SK-N-SH (cell line): ENCODE results near the gene ORMDL3.

Experiments used
- EP300 ChIP-seq, 2 experiments: IDR thresholded peaks; 2 replicates each; pipeline versions ENCODE4 v1.4.0 to v1.6.1; 2012; ENCODE audit warnings: borderline replicate concordance in 1 of 2, low read depth in 1 of 2, low read length in 1 of 2
- GABPA ChIP-seq: IDR thresholded peaks from 2 replicates; pipeline ENCODE4 v1.4.0; 2012; ENCODE audit warnings: low read depth, mild to moderate bottlenecking
- MXI1 ChIP-seq: IDR thresholded peaks from 2 replicates; pipeline ENCODE4 v1.6.1; 2012; ENCODE audit warnings: mild to moderate bottlenecking, low read depth, low read length, improper control_type of control experiment
- NFIC ChIP-seq: IDR thresholded peaks from 2 replicates; pipeline ENCODE4 v1.4.0; 2012; ENCODE audit warnings: borderline replicate concordance
- POLR2AphosphoS5 ChIP-seq: IDR thresholded peaks from 2 replicates; pipeline ENCODE4 v1.6.1; 2012; ENCODE audit warnings: low read depth, low read length
- RAD21 ChIP-seq: IDR thresholded peaks from 2 replicates; pipeline ENCODE4 v1.6.1; 2012; ENCODE audit warnings: mild to moderate bottlenecking, low read length
- RCOR1 ChIP-seq: fragments of 150-350 bp; IDR thresholded peaks from 2 replicates; pipeline ENCODE4 v1.6.1; 2017; ENCODE audit warnings: antibody characterized with exemption, low read length
- TAF1 ChIP-seq: IDR thresholded peaks from 2 replicates; pipeline ENCODE4 v1.6.1; 2012; ENCODE audit warnings: low read depth, mild to moderate bottlenecking, low read length, moderate library complexity, borderline replicate concordance
- TF ChIP-seq, protein P1 (sequence below): fragments of 200-600 bp; sonication (generic); IDR thresholded peaks from 2 replicates; pipeline ENCODE4 v1.6.1; 2017; ENCODE audit warnings: antibody characterized with exemption, mild to moderate bottlenecking, moderate library complexity
- TF ChIP-seq, protein P2 (sequence below): IDR thresholded peaks from 2 replicates; pipeline ENCODE4 v1.6.1; 2012; ENCODE audit warnings: mild to moderate bottlenecking, low read depth, low read length, moderate library complexity
- TF ChIP-seq, protein P3 (sequence below): IDR thresholded peaks from 2 replicates; pipeline ENCODE4 v1.4.0; 2012; ENCODE audit warnings: low read depth, borderline replicate concordance
- TF ChIP-seq, protein P4 (sequence below): IDR thresholded peaks from 2 replicates; pipeline ENCODE4 v1.4.0; 2012; ENCODE audit warnings: low read depth

DNA sequence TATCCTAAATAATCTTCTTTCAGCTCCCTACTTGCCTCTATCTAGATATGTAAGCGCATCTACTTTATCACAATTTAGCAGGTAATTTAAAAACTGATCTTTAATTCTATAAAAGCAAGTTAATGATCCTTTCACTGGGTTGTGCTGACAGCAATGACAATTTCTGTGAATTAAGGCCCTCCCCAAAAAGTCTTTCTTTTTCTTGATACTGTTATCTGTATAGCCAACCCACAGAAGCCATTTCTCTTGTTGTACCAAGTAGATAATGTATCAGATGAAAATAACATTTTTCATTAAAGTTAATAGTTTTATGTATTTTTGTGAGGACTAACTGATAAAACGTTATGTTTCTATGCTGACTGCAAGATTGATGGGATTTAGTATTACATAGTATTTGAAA, 55.6 kb downstream of the ORMDL3 start:
- TF ChIP-seq, protein P1, sequence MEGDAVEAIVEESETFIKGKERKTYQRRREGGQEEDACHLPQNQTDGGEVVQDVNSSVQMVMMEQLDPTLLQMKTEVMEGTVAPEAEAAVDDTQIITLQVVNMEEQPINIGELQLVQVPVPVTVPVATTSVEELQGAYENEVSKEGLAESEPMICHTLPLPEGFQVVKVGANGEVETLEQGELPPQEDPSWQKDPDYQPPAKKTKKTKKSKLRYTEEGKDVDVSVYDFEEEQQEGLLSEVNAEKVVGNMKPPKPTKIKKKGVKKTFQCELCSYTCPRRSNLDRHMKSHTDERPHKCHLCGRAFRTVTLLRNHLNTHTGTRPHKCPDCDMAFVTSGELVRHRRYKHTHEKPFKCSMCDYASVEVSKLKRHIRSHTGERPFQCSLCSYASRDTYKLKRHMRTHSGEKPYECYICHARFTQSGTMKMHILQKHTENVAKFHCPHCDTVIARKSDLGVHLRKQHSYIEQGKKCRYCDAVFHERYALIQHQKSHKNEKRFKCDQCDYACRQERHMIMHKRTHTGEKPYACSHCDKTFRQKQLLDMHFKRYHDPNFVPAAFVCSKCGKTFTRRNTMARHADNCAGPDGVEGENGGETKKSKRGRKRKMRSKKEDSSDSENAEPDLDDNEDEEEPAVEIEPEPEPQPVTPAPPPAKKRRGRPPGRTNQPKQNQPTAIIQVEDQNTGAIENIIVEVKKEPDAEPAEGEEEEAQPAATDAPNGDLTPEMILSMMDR = no peak
- TF ChIP-seq EP300 (IDR thresholded peaks at IDR 0.05; ENCODE audit: borderline replicate concordance in 1 of 2, low read depth in 1 of 2, low read length in 1 of 2) (no peak), MXI1 (no peak), TAF1 (no peak), RAD21 (no peak), NFIC (no peak), GABPA (no peak), RCOR1 (no peak), POLR2AphosphoS5 (no peak)
- TF ChIP-seq, protein P2, sequence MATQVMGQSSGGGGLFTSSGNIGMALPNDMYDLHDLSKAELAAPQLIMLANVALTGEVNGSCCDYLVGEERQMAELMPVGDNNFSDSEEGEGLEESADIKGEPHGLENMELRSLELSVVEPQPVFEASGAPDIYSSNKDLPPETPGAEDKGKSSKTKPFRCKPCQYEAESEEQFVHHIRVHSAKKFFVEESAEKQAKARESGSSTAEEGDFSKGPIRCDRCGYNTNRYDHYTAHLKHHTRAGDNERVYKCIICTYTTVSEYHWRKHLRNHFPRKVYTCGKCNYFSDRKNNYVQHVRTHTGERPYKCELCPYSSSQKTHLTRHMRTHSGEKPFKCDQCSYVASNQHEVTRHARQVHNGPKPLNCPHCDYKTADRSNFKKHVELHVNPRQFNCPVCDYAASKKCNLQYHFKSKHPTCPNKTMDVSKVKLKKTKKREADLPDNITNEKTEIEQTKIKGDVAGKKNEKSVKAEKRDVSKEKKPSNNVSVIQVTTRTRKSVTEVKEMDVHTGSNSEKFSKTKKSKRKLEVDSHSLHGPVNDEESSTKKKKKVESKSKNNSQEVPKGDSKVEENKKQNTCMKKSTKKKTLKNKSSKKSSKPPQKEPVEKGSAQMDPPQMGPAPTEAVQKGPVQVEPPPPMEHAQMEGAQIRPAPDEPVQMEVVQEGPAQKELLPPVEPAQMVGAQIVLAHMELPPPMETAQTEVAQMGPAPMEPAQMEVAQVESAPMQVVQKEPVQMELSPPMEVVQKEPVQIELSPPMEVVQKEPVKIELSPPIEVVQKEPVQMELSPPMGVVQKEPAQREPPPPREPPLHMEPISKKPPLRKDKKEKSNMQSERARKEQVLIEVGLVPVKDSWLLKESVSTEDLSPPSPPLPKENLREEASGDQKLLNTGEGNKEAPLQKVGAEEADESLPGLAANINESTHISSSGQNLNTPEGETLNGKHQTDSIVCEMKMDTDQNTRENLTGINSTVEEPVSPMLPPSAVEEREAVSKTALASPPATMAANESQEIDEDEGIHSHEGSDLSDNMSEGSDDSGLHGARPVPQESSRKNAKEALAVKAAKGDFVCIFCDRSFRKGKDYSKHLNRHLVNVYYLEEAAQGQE = no peak
- TF ChIP-seq, protein P3, sequence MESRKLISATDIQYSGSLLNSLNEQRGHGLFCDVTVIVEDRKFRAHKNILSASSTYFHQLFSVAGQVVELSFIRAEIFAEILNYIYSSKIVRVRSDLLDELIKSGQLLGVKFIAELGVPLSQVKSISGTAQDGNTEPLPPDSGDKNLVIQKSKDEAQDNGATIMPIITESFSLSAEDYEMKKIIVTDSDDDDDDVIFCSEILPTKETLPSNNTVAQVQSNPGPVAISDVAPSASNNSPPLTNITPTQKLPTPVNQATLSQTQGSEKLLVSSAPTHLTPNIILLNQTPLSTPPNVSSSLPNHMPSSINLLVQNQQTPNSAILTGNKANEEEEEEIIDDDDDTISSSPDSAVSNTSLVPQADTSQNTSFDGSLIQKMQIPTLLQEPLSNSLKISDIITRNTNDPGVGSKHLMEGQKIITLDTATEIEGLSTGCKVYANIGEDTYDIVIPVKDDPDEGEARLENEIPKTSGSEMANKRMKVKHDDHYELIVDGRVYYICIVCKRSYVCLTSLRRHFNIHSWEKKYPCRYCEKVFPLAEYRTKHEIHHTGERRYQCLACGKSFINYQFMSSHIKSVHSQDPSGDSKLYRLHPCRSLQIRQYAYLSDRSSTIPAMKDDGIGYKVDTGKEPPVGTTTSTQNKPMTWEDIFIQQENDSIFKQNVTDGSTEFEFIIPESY = no peak
- TF ChIP-seq, protein P4, sequence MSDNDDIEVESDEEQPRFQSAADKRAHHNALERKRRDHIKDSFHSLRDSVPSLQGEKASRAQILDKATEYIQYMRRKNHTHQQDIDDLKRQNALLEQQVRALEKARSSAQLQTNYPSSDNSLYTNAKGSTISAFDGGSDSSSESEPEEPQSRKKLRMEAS = no peak
